Testis (tissue), 3 donors: Measurements from ENCODE around the gene CRIM1. TPM values are rescaled to one million over a fixed set of nuclear protein-coding genes. Genes with fewer than 3 reads are reported as not detected.

Experiments used
- DNase-seq: peaks from one replicate; pipeline ENCODE4 v3.0.0-alpha.2; 2019
- H3K27ac ChIP-seq, 2 donors: fragments of 200-600 bp; sonication (generic); one replicate each; pipeline ENCODE4 v1.5.1; 2019
- H3K27me3 ChIP-seq: fragments of 200-600 bp; sonication (generic); one replicate; pipeline ENCODE4 v1.5.1; 2019
- H3K36me3 ChIP-seq: fragments of 200-600 bp; sonication (generic); one replicate; pipeline ENCODE4 v1.5.1; 2017; ENCODE audit warnings: low read depth; ENCODE audit errors: missing control alignments
- H3K4me1 ChIP-seq: fragments of 200-600 bp; sonication (generic); one replicate; pipeline ENCODE4 v1.5.1; 2019
- H3K4me3 ChIP-seq, 2 donors: fragments of 200-600 bp; sonication (generic); one replicate each; pipeline ENCODE4 v1.5.1; 2017 to 2019
- H3K9me3 ChIP-seq: fragments of 200-600 bp; sonication (generic); one replicate; pipeline ENCODE4 v1.5.1; 2017
- CTCF ChIP-seq, 3 experiments: fragments of 450-650 bp in 2 of 3; fragments of 200-600 bp in 1 of 3; sonication (generic) in 1 of 3; IDR thresholded peaks; one replicate each; pipeline ENCODE4 v1.5.1; 2016 to 2019; ENCODE audit warnings: antibody characterized with exemption in 3 of 3, mild to moderate bottlenecking in 2 of 3, moderate library complexity in 1 of 3
- POLR2A ChIP-seq: fragments of 450-650 bp; IDR thresholded peaks from one replicate; pipeline ENCODE4 v1.6.1; 2017; ENCODE audit warnings: antibody characterized with exemption, mild to moderate bottlenecking, moderate library complexity
- WGBS, 2 donors: methylation state at CpG; one replicate each; pipeline ENCODE4 v1.1.5; 2018; 5-methylcytosine and 5-hydroxymethylcytosine counted together
- intact Hi-C: fragments of 100-400 bp; cut with DNase I; formaldehyde crosslinking; loops from one replicate; pipeline ENCODE4 v1.15.1; 2023; ENCODE audit warnings: low total_unique reads
- polyA plus RNA-seq: library from polyadenylated mRNA; stranded (reverse); fragments of 350-450 nt; fragmentation: Illumina TruSeq; extraction: RNeasy Lipid Tissue Mini Kit (QIAGEN cat#74804); gene quantifications from one replicate; pipeline ENCODE4 v1.2.3, GENCODE V29; 2014; ENCODE audit warnings: low read depth, low replicate concordance; ENCODE audit not compliant: insufficient read depth
- total RNA-seq, 2 donors: library from RNA; depleted of rRNA; stranded (reverse); fragments of >200 nt; gene quantifications; one replicate each; pipeline ENCODE4 v1.2.3, GENCODE V29; 2016

The CRIM1 gene
- total and polyA plus RNA-seq, 3 donors from 2014 or later = 38.2 to 94.1 (median 68.4) TPM

- no peaks in the 10 kb centered on the region for H3K4me1 ChIP-seq
- WGBS, 2 donors = 82 to 86% methylated on average over 4 of the region's 4 CpGs
- intact Hi-C loops = no loop called here
These were observed 40.3 kb downstream of the CRIM1 start for GRCh38 chr2:36395866-36396265.

GRCh38 chr2:36396878-36397539 is 41.4 kb downstream of the CRIM1 start:
- 96 to 98% methylated on average over 7 to 9 of the region's 9 CpGs for WGBS, 2 donors
- intact Hi-C loops = no loop called here

More at GRCh38 chr2:36395866-36396265, 40.3 kb downstream of the CRIM1 start:
- DNase-seq = no peak
- Histone ChIP-seq H3K4me3 (no peak overlapping the region), H3K27me3 (no peaks in the 10 kb centered on the region), H3K27ac (no peak overlapping the region), H3K36me3 (no peaks in the 10 kb centered on the region), H3K9me3 (no peaks in the 10 kb centered on the region)
- no peak for TF ChIP-seq POLR2A
- no peak for TF ChIP-seq CTCF (IDR thresholded peaks at IDR 0.05)

GRCh38 chr2:36397728-36398413 is 42.3 kb downstream of the CRIM1 start:
- H3K27ac ChIP-seq = no peak overlapping the region

More at GRCh38 chr2:36396878-36397539, 41.4 kb downstream of the CRIM1 start:
- H3K9me3 ChIP-seq = no peaks in the 10 kb centered on the region
- no peaks in the 10 kb centered on the region for H3K27me3 ChIP-seq
- no peaks in the 10 kb centered on the region for H3K36me3 ChIP-seq
- TF ChIP-seq POLR2A = no peak
- no peak for DNase-seq
- H3K4me3 ChIP-seq = no peak overlapping the region
- H3K27ac ChIP-seq = no peak overlapping the region
- H3K4me1 ChIP-seq = no peaks in the 10 kb centered on the region

GRCh38 chr2:36399050-36399449 is 43.5 kb downstream of the CRIM1 start:
- Histone ChIP-seq H3K4me3 (no peak overlapping the region), H3K36me3 (no peaks in the 10 kb centered on the region), H3K27me3 (no peaks in the 10 kb centered on the region), H3K4me1 (no peaks in the 10 kb centered on the region), H3K9me3 (no peaks in the 10 kb centered on the region), H3K27ac (no peak overlapping the region)
- WGBS, 2 donors = 89% methylated on average over 2 of the region's 2 CpGs
- TF ChIP-seq POLR2A = no peak
- TF ChIP-seq CTCF (IDR thresholded peaks at IDR 0.05) = no peak
- no peak for DNase-seq
- intact Hi-C loops = no loop called here

More at GRCh38 chr2:36397728-36398413, 42.3 kb downstream of the CRIM1 start:
- no peaks in the 10 kb centered on the region for H3K36me3 ChIP-seq
- H3K4me1 ChIP-seq = no peaks in the 10 kb centered on the region
- no peak for TF ChIP-seq POLR2A
- no peak for TF ChIP-seq CTCF (IDR thresholded peaks at IDR 0.05)
- no peak overlapping the region for H3K4me3 ChIP-seq
- 87 to 94% methylated on average over 7 of the region's 7 CpGs for WGBS, 2 donors
- no peaks in the 10 kb centered on the region for H3K27me3 ChIP-seq
- intact Hi-C loops = no loop called here
- no peaks in the 10 kb centered on the region for H3K9me3 ChIP-seq
- DNase-seq = no peak

- no peaks in the 10 kb centered on the region for H3K9me3 ChIP-seq
- intact Hi-C loops = no loop called here
- no peak overlapping the region for H3K27ac ChIP-seq
- H3K27me3 ChIP-seq = no peaks in the 10 kb centered on the region
- DNase-seq = no peak
- peaks cover 13% of the 10 kb centered on the region for H3K4me1 ChIP-seq
- TF ChIP-seq CTCF (IDR thresholded peaks at IDR 0.05) = no peak
- TF ChIP-seq POLR2A = no peak
- WGBS, 2 donors = 55 to 76% methylated on average over 1 of the region's 1 CpG
- H3K4me3 ChIP-seq = no peak overlapping the region
- no peaks in the 10 kb centered on the region for H3K36me3 ChIP-seq
These were observed 48.2 kb downstream of the CRIM1 start for GRCh38 chr2:36403675-36404230.
